HCT116 (cell line): Measurements from ENCODE around the gene WIZ. TPM values are rescaled to one million over a fixed set of nuclear protein-coding genes. Genes with fewer than 3 reads are reported as not detected.

ENCODE experiments used
- ATAC-seq: fragments of 200-7000 bp; cut with Tn5 transposase; 2 replicates; pipeline ENCODE4 v1.9.1; 2020; ENCODE audit warnings: mild to moderate bottlenecking, moderate library complexity
- BruUV-seq: library from RNA; stranded (reverse); fragments of 400-500 nt; replicated peaks from 2 replicates; lab custom pipeline; 2021; lab: Mats Ljungman, UMichigan
- CTCF ChIA-PET: fragments of 300-600 bp; sonication (Branson Sonifier 250); formaldehyde crosslinking; loops from one replicate; lab custom pipeline; 2021; ENCODE audit warnings: antibody characterized with exemption; lab: Charles Lee
- POLR2A ChIA-PET: fragments of 300-600, 350-600 bp; sonication (Branson Sonifier 250); formaldehyde crosslinking; loops from one replicate; lab custom pipeline; 2021; ENCODE audit warnings: antibody characterized with exemption; lab: Charles Lee
- RAD21 ChIA-PET, 2 experiments: fragments of 300-600 bp; sonication (Branson Sonifier 250); formaldehyde crosslinking; loops; one replicate each; lab custom pipeline; 2023; ENCODE audit warnings: low total read pairs in 2 of 2; ENCODE audit not compliant: uncharacterized antibody in 2 of 2, unreplicated experiment in 2 of 2, low non-redundant PET in 1 of 2; lab: Charles Lee
- DNase-seq: peaks from one replicate; pipeline ENCODE4 v3.0.0-alpha.2; 2010; ENCODE audit warnings: low read depth, low spot score
- H2AFZ ChIP-seq: fragments of 200-600 bp; shearing (Covaris generic), sonication (generic); 2 replicates; pipeline ENCODE4 v1.6.1; 2017; ENCODE audit warnings: low read depth, mixed run types, mixed read lengths, antibody characterized with exemption, low read length; ENCODE audit not compliant: poor library complexity, severe bottlenecking
- H3K27ac ChIP-seq: 2 replicates; pipeline ENCODE4 v1.5.1; 2012; ENCODE audit warnings: low read depth, low read length
- H3K27me3 ChIP-seq: fragments of 200-600 bp; sonication (generic); 2 replicates; pipeline ENCODE4 v1.6.1; 2016; ENCODE audit warnings: mixed run types, low read length, mixed read lengths; ENCODE audit not compliant: insufficient read depth
- H3K36me3 ChIP-seq, 2 experiments: fragments of 200-500 bp in 1 of 2; fragments of 200-600 bp in 1 of 2; sonication (Bioruptor generic) in 1 of 2; sonication (generic) in 1 of 2; 2 replicates each; pipeline versions ENCODE4 v1.5.1 to v1.6.1; 2014 to 2016; ENCODE audit warnings: low read length in 2 of 2, inconsistent platforms in 1 of 2, mixed read lengths in 1 of 2, mixed run types in 1 of 2; ENCODE audit not compliant: insufficient read depth in 2 of 2, control insufficient read depth in 1 of 2
- H3K4me1 ChIP-seq, 2 experiments: fragments of 200-600 bp in 1 of 2; sonication (generic) in 1 of 2; 2 replicates each; pipeline versions ENCODE4 v1.5.1 to v1.6.1; 2012 to 2017; ENCODE audit warnings: low read length in 2 of 2, inconsistent platforms in 1 of 2, mild to moderate bottlenecking in 1 of 2, mixed read lengths in 1 of 2, mixed run types in 1 of 2, moderate library complexity in 1 of 2; ENCODE audit not compliant: insufficient read depth in 2 of 2, control insufficient read depth in 1 of 2
- H3K4me2 ChIP-seq: fragments of 200-600 bp; sonication (generic); 2 replicates; pipeline ENCODE4 v1.6.1; 2017; ENCODE audit warnings: mixed run types, low read length, mixed read lengths
- H3K4me3 ChIP-seq, 2 experiments: fragments of 200-600 bp in 1 of 2; sonication (generic) in 1 of 2; replicated peaks in 1 of 2; 2 replicates each; pipeline ENCODE4 v1.5.1; 2011 to 2016; ENCODE audit warnings: low read length in 2 of 2, control low read depth in 1 of 2, low read depth in 1 of 2, mild to moderate bottlenecking in 1 of 2, mixed read lengths in 1 of 2, mixed run types in 1 of 2
- H3K79me2 ChIP-seq: fragments of 200-600 bp; sonication (generic); 2 replicates; pipeline ENCODE4 v1.6.1; 2017; ENCODE audit warnings: mild to moderate bottlenecking, mixed run types, low read length, moderate library complexity, mixed read lengths; ENCODE audit not compliant: insufficient read depth
- H3K9ac ChIP-seq: fragments of 200-600 bp; sonication (generic); 2 replicates; pipeline ENCODE4 v1.6.1; 2016; ENCODE audit warnings: low read length, mixed read lengths
- H3K9me2 ChIP-seq: fragments of 200-600 bp; sonication (generic), shearing (Covaris generic); 2 replicates; pipeline ENCODE4 v1.6.1; 2017; ENCODE audit warnings: mixed run types, mild to moderate bottlenecking, moderate library complexity; ENCODE audit not compliant: insufficient read depth
- H3K9me3 ChIP-seq, 2 experiments: fragments of 200-500 bp in 1 of 2; fragments of 200-600 bp in 1 of 2; sonication (Bioruptor generic) in 1 of 2; sonication (generic) in 1 of 2; 2 replicates each; pipeline ENCODE4 v1.6.1; 2014 to 2017; ENCODE audit warnings: low read length in 2 of 2, mixed read lengths in 2 of 2, inconsistent platforms in 1 of 2, low read depth in 1 of 2, mild to moderate bottlenecking in 1 of 2, mixed run types in 1 of 2, moderate library complexity in 1 of 2; ENCODE audit not compliant: control insufficient read depth in 1 of 2, insufficient read depth in 1 of 2
- H4K20me1 ChIP-seq: fragments of 200-600 bp; sonication (generic), shearing (Covaris generic); 2 replicates; pipeline ENCODE4 v1.6.1; 2017; ENCODE audit warnings: mixed run types, mild to moderate bottlenecking, moderate library complexity; ENCODE audit not compliant: insufficient read depth
- CBX3 ChIP-seq: IDR thresholded peaks from 2 replicates; pipeline ENCODE4 v1.6.1; 2012; ENCODE audit warnings: low read depth
- CEBPB ChIP-seq: IDR thresholded peaks from 2 replicates; pipeline ENCODE4 v1.6.1; 2012; ENCODE audit warnings: low read depth
- ELF1 ChIP-seq: IDR thresholded peaks from 2 replicates; pipeline ENCODE4 v1.6.1; 2012; ENCODE audit warnings: low read depth, borderline replicate concordance
- JUND ChIP-seq: IDR thresholded peaks from 2 replicates; pipeline ENCODE4 v1.6.1; 2012
- POLR2A ChIP-seq: IDR thresholded peaks from 2 replicates; pipeline ENCODE4 v1.7.0; 2011; ENCODE audit warnings: borderline replicate concordance; ENCODE audit not compliant: insufficient read depth, insufficient read length; ENCODE audit errors: extremely low read depth
- SIN3A ChIP-seq: IDR thresholded peaks from 2 replicates; pipeline ENCODE4 v1.6.1; 2012; ENCODE audit warnings: low read depth
- SP1 ChIP-seq: IDR thresholded peaks from 2 replicates; pipeline ENCODE4 v1.6.1; 2012; ENCODE audit warnings: low read depth
- SRF ChIP-seq: IDR thresholded peaks from 2 replicates; pipeline ENCODE4 v1.6.1; 2012; ENCODE audit warnings: low read depth
- YY1 ChIP-seq: IDR thresholded peaks from 2 replicates; pipeline ENCODE4 v1.6.1; 2011; ENCODE audit warnings: low read length, low read depth, moderate library complexity, mild to moderate bottlenecking; ENCODE audit not compliant: insufficient replicate concordance; ENCODE audit errors: extremely low read depth
- ZNF274 ChIP-seq: fragments of 200-500 bp; sonication (Bioruptor generic); IDR thresholded peaks from 2 replicates; pipeline ENCODE4 v1.6.1; 2014; ENCODE audit warnings: mild to moderate bottlenecking, low read depth, low read length, inconsistent platforms
- intact Hi-C: fragments of 100-400 bp; cut with micrococcal nuclease; formaldehyde crosslinking; loops from 2 replicates; pipeline ENCODE4 v1.10.0; 2022
- total RNA-seq: library from RNA; stranded (reverse); gene quantifications from one replicate; pipeline ENCODE4 v1.2.1, GENCODE V29; 2021; ENCODE audit not compliant: unreplicated experiment
- TF ChIP-seq, protein P1 (sequence below): IDR thresholded peaks from 2 replicates; pipeline ENCODE4 v1.6.1; 2012
- TF ChIP-seq, protein P2 (sequence below), 3 experiments: fragments of 200-600 bp in 1 of 3; sonication (generic) in 1 of 3; IDR thresholded peaks in 2 of 3; conservative IDR thresholded peaks in 1 of 3; 2 replicates each; pipeline ENCODE4 v1.5.1; 2012 to 2017; ENCODE audit warnings: low read depth in 2 of 3, low read length in 2 of 3, antibody characterized with exemption in 1 of 3, borderline replicate concordance in 1 of 3, control low read depth in 1 of 3, mild to moderate bottlenecking in 1 of 3, mixed read lengths in 1 of 3, mixed run types in 1 of 3, moderate library complexity in 1 of 3; ENCODE audit not compliant: insufficient read depth in 1 of 3
- TF ChIP-seq, protein P3 (sequence below): IDR thresholded peaks from 2 replicates; pipeline ENCODE4 v1.6.1; 2012; ENCODE audit warnings: low read depth
- TF ChIP-seq, protein P4 (sequence below): IDR thresholded peaks from 2 replicates; pipeline ENCODE4 v1.6.1; 2012

Gene WIZ
- total RNA-seq, 1 experiment from 2014 or later, result 28.4 TPM

DNA sequence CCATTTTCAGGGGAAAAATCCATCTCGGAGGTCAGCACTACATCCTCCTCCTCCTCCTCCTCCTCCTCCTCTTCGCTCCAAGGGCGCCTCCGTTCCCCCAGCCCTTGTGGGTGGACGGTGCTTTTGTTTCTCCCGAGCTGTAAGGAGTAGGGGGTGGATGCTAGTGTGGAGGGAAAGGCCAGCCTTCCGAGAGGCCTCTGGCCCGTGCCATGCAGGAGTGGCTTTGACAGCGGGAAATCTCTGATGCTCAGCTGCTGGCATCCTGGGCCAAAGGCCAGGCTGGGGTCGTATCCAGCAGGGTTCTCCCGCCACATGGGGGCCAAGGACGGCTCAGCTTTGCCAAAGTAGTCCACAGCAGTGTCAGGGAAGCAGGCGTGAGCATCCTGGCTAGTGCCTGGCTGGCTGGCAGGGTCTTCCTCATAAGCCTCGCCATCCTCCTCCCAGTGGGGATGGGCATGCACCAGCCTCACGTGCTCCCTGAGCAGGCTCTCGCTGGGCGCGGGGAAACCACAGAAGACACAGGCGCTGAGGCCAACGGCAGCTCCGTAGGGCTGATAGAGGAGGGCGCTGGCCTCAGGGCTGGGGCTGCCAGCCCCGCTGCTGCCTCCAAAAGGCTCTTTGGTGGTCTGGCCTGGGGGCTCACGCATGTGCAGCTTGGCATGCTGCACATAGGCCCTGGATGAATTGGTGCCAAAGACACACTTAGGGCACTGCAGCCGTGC, 10.5 kb downstream of the WIZ start:
- ChIA-PET POLR2A (no interaction called here), RAD21 (no interaction called here), CTCF (no interaction called here)
- Histone ChIP-seq H3K9ac (no peak overlapping the region), H3K79me2 (no peaks in the 10 kb centered on the region), H3K4me3 (no peak overlapping the region), H3K9me2 (no peaks in the 10 kb centered on the region), H2AFZ (no peak overlapping the region), H3K27me3 (no peaks in the 10 kb centered on the region), H4K20me1 (no peaks in the 10 kb centered on the region), H3K9me3 (no peaks in the 10 kb centered on the region), H3K36me3 (no peaks in the 10 kb centered on the region), H3K4me1 (no peaks in the 10 kb centered on the region), H3K4me2 (no peak overlapping the region), H3K27ac (no peak overlapping the region)
- intact Hi-C loops, result no loop called here
- no TSS peak for BruUV-seq
- TF ChIP-seq, protein P1, sequence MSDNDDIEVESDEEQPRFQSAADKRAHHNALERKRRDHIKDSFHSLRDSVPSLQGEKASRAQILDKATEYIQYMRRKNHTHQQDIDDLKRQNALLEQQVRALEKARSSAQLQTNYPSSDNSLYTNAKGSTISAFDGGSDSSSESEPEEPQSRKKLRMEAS, result no peak
- TF ChIP-seq YY1 (no peak), SRF (no peak), ELF1 (no peak), CBX3 (no peak), SIN3A (no peak), JUND (no peak), POLR2A (no peak), SP1 (no peak), ZNF274 (no peak), CEBPB (no peak)
- TF ChIP-seq, protein P2, sequence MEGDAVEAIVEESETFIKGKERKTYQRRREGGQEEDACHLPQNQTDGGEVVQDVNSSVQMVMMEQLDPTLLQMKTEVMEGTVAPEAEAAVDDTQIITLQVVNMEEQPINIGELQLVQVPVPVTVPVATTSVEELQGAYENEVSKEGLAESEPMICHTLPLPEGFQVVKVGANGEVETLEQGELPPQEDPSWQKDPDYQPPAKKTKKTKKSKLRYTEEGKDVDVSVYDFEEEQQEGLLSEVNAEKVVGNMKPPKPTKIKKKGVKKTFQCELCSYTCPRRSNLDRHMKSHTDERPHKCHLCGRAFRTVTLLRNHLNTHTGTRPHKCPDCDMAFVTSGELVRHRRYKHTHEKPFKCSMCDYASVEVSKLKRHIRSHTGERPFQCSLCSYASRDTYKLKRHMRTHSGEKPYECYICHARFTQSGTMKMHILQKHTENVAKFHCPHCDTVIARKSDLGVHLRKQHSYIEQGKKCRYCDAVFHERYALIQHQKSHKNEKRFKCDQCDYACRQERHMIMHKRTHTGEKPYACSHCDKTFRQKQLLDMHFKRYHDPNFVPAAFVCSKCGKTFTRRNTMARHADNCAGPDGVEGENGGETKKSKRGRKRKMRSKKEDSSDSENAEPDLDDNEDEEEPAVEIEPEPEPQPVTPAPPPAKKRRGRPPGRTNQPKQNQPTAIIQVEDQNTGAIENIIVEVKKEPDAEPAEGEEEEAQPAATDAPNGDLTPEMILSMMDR (IDR thresholded peaks at IDR 0.05 in 2 of 3, conservative IDR thresholded peaks at IDR 0.05 in 1 of 3; ENCODE audit: borderline replicate concordance in 1 of 3, insufficient read depth in 1 of 3, low read depth in 2 of 3, low read length in 2 of 3), result no peak
- TF ChIP-seq, protein P3, sequence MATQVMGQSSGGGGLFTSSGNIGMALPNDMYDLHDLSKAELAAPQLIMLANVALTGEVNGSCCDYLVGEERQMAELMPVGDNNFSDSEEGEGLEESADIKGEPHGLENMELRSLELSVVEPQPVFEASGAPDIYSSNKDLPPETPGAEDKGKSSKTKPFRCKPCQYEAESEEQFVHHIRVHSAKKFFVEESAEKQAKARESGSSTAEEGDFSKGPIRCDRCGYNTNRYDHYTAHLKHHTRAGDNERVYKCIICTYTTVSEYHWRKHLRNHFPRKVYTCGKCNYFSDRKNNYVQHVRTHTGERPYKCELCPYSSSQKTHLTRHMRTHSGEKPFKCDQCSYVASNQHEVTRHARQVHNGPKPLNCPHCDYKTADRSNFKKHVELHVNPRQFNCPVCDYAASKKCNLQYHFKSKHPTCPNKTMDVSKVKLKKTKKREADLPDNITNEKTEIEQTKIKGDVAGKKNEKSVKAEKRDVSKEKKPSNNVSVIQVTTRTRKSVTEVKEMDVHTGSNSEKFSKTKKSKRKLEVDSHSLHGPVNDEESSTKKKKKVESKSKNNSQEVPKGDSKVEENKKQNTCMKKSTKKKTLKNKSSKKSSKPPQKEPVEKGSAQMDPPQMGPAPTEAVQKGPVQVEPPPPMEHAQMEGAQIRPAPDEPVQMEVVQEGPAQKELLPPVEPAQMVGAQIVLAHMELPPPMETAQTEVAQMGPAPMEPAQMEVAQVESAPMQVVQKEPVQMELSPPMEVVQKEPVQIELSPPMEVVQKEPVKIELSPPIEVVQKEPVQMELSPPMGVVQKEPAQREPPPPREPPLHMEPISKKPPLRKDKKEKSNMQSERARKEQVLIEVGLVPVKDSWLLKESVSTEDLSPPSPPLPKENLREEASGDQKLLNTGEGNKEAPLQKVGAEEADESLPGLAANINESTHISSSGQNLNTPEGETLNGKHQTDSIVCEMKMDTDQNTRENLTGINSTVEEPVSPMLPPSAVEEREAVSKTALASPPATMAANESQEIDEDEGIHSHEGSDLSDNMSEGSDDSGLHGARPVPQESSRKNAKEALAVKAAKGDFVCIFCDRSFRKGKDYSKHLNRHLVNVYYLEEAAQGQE, result no peak
- TF ChIP-seq, protein P4, sequence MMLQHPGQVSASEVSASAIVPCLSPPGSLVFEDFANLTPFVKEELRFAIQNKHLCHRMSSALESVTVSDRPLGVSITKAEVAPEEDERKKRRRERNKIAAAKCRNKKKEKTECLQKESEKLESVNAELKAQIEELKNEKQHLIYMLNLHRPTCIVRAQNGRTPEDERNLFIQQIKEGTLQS, result no peak
- DNase-seq (no peak), ATAC-seq (no peak)
